Karpas-422 (cell line): ENCODE results near the gene CYB5R2. TPM values are rescaled to one million over a fixed set of nuclear protein-coding genes. Genes with fewer than 3 reads are reported as not detected.
"Not testable (repeated sequence)": the region's sequence is repeated elsewhere in the genome, so short reads cannot be mapped to it uniquely, and the experiment has no call there.

Experiments
- DNase-seq: peaks from one replicate; pipeline ENCODE4 v3.0.0-alpha.2; 2015
- H2AFZ ChIP-seq: fragments of 200-600 bp; sonication (generic); 2 replicates; pipeline ENCODE4 v1.6.1; 2014; ENCODE audit warnings: antibody characterized with exemption, low read length, mixed read lengths
- H3K27ac ChIP-seq: fragments of 200-600 bp; sonication (generic); 2 replicates; pipeline ENCODE4 v1.5.1; 2014; ENCODE audit warnings: mild to moderate bottlenecking, low read length, moderate library complexity
- H3K27me3 ChIP-seq: fragments of 200-600 bp; sonication (generic); 2 replicates; pipeline ENCODE4 v1.6.1; 2014; ENCODE audit warnings: low read length, mixed read lengths
- H3K36me3 ChIP-seq: fragments of 200-600 bp; sonication (generic); 2 replicates; pipeline ENCODE4 v1.6.1; 2014; ENCODE audit warnings: low read length, mixed read lengths; ENCODE audit not compliant: insufficient read depth
- H3K4me1 ChIP-seq: fragments of 200-600 bp; sonication (generic); 2 replicates; pipeline ENCODE4 v1.6.1; 2014; ENCODE audit warnings: mild to moderate bottlenecking, low read length, mixed read lengths
- H3K4me2 ChIP-seq: fragments of 200-600 bp; sonication (generic); 2 replicates; pipeline ENCODE4 v1.6.1; 2014; ENCODE audit warnings: low read length, low read depth, mild to moderate bottlenecking; ENCODE audit not compliant: poor library complexity, severe bottlenecking
- H3K4me3 ChIP-seq: fragments of 200-600 bp; sonication (generic); 2 replicates; pipeline ENCODE4 v1.5.1; 2014; ENCODE audit warnings: mild to moderate bottlenecking, antibody characterized with exemption, low read length, mixed read lengths
- H3K79me2 ChIP-seq: fragments of 200-600 bp; sonication (generic); 2 replicates; pipeline ENCODE4 v1.6.1; 2014; ENCODE audit warnings: mild to moderate bottlenecking, low read length, mixed read lengths
- H3K9ac ChIP-seq: fragments of 200-600 bp; sonication (generic); 2 replicates; pipeline ENCODE4 v1.6.0; 2014; ENCODE audit warnings: low read length
- H3K9me2 ChIP-seq: fragments of 200-600 bp; sonication (generic), shearing (Covaris generic); replicated peaks from 2 replicates; pipeline ENCODE4 v1.6.0; 2014; ENCODE audit warnings: mild to moderate bottlenecking, low read length, moderate library complexity; ENCODE audit not compliant: insufficient read depth
- H3K9me3 ChIP-seq: fragments of 300-700, 200-600 bp; sonication (generic); 2 replicates; pipeline ENCODE4 v1.6.1; 2014; ENCODE audit warnings: low read length, mixed read lengths
- H4K20me1 ChIP-seq: fragments of 200-600 bp; sonication (generic); 2 replicates; pipeline ENCODE4 v1.6.1; 2014; ENCODE audit warnings: mild to moderate bottlenecking, antibody characterized with exemption, low read length, low read depth; ENCODE audit not compliant: insufficient read depth
- total RNA-seq: library from RNA; depleted of rRNA; stranded (reverse); fragments of >200 nt; shearing (Covaris generic); gene quantifications from 2 replicates; pipeline ENCODE4 v1.2.3, GENCODE V29; 2014; ENCODE audit warnings: low replicate concordance

Gene CYB5R2
- total RNA-seq, 1 experiment from 2014 or later = not detected

GRCh38 chr11:7666292-7666866 is 6.9 kb downstream of the CYB5R2 start:
- Histone ChIP-seq H3K27me3 (no peaks in the 10 kb centered on the region), H3K27ac (no peak overlapping the region), H3K9me3 (no peaks in the 10 kb centered on the region), H4K20me1 (peaks cover 6% of the 10 kb centered on the region; the same call in 1 of the 2 replicates), H2AFZ (no peak overlapping the region), H3K4me2 (no peak overlapping the region), H3K4me1 (no peaks in the 10 kb centered on the region), H3K9me2 (no peaks in the 10 kb centered on the region), H3K4me3 (no peak overlapping the region), H3K36me3 (no peaks in the 10 kb centered on the region), H3K79me2 (no peaks in the 10 kb centered on the region), H3K9ac (no peak overlapping the region)
- no peak for DNase-seq

GRCh38 chr11:7665473-7666291 is 7.6 kb downstream of the CYB5R2 start:
- H3K4me1 ChIP-seq = no peaks in the 10 kb centered on the region
- H2AFZ ChIP-seq = no peak overlapping the region
- H3K27me3 ChIP-seq = no peaks in the 10 kb centered on the region
- H3K36me3 ChIP-seq = no peaks in the 10 kb centered on the region
- no peak overlapping the region for H3K4me2 ChIP-seq
- H3K27ac ChIP-seq = no peak overlapping the region
- H3K9me2 ChIP-seq = no peaks in the 10 kb centered on the region
- peak; percentile 92 for DNase-seq
- peaks cover 6% of the 10 kb centered on the region; the same call in 1 of the 2 replicates for H4K20me1 ChIP-seq
- H3K9me3 ChIP-seq = no peaks in the 10 kb centered on the region
- H3K4me3 ChIP-seq = no peak overlapping the region
- no peaks in the 10 kb centered on the region for H3K79me2 ChIP-seq
- no peak overlapping the region for H3K9ac ChIP-seq

GRCh38 chr11:7664867-7665266 is 8.4 kb downstream of the CYB5R2 start:
- Histone ChIP-seq H3K36me3 (no peaks in the 10 kb centered on the region), H3K9me3 (no peaks in the 10 kb centered on the region), H3K4me2 (no peak overlapping the region), H3K27me3 (no peaks in the 10 kb centered on the region), H3K27ac (no peak overlapping the region), H3K79me2 (no peaks in the 10 kb centered on the region), H3K9me2 (no peaks in the 10 kb centered on the region), H3K4me3 (no peak overlapping the region), H4K20me1 (peaks cover 6% of the 10 kb centered on the region; the same call in 1 of the 2 replicates), H3K4me1 (no peaks in the 10 kb centered on the region), H2AFZ (no peak overlapping the region), H3K9ac (no peak overlapping the region)
- no peak for DNase-seq

GRCh38 chr11:7663531-7663930 is 9.8 kb downstream of the CYB5R2 start:
- not testable (repeated sequence) for H2AFZ ChIP-seq, H4K20me1 ChIP-seq, H3K9me2 ChIP-seq, H3K4me3 ChIP-seq, H3K9ac ChIP-seq, H3K36me3 ChIP-seq, DNase-seq, H3K4me1 ChIP-seq, H3K79me2 ChIP-seq, H3K27ac ChIP-seq, H3K4me2 ChIP-seq, H3K9me3 ChIP-seq, H3K27me3 ChIP-seq

GRCh38 chr11:7657306-7658025 is 15.8 kb downstream of the CYB5R2 start:
- H3K79me2 ChIP-seq = no peaks in the 10 kb centered on the region
- H2AFZ ChIP-seq = no peak overlapping the region
- no peak overlapping the region for H3K27ac ChIP-seq
- no peak overlapping the region for H3K4me2 ChIP-seq
- no peak overlapping the region for H3K9ac ChIP-seq
- no peaks in the 10 kb centered on the region for H4K20me1 ChIP-seq
- no peaks in the 10 kb centered on the region for H3K9me3 ChIP-seq
- peak; percentile 88 for DNase-seq
- H3K4me3 ChIP-seq = no peak overlapping the region
- H3K4me1 ChIP-seq = no peaks in the 10 kb centered on the region
- no peaks in the 10 kb centered on the region for H3K9me2 ChIP-seq
- no peaks in the 10 kb centered on the region for H3K36me3 ChIP-seq
- no peaks in the 10 kb centered on the region for H3K27me3 ChIP-seq

- Histone ChIP-seq H3K9ac (no peak overlapping the region), H4K20me1 (no peaks in the 10 kb centered on the region), H3K79me2 (no peaks in the 10 kb centered on the region), H3K4me2 (no peak overlapping the region), H3K4me1 (no peaks in the 10 kb centered on the region), H3K36me3 (no peaks in the 10 kb centered on the region), H3K4me3 (no peak overlapping the region), H3K27ac (no peak overlapping the region), H3K9me3 (no peaks in the 10 kb centered on the region), H3K9me2 (no peaks in the 10 kb centered on the region), H3K27me3 (no peaks in the 10 kb centered on the region), H2AFZ (no peak overlapping the region)
- DNase-seq = no peak
Observed at GRCh38 chr11:7656704-7657103, 16.6 kb downstream of the CYB5R2 start.

- Histone ChIP-seq H3K27ac (no peak overlapping the region), H3K9ac (no peak overlapping the region)
Observed at GRCh38 chr11:7655253-7656217, 17.8 kb downstream of the CYB5R2 start.

More at GRCh38 chr11:7655253-7656217, 17.8 kb downstream of the CYB5R2 start:
- Histone ChIP-seq H3K9me2 (no peaks in the 10 kb centered on the region), H3K4me3 (no peak overlapping the region), H3K4me2 (no peak overlapping the region), H3K9me3 (no peaks in the 10 kb centered on the region), H3K79me2 (no peaks in the 10 kb centered on the region), H2AFZ (no peak overlapping the region), H3K36me3 (no peaks in the 10 kb centered on the region), H3K4me1 (no peaks in the 10 kb centered on the region), H4K20me1 (no peaks in the 10 kb centered on the region), H3K27me3 (no peaks in the 10 kb centered on the region)
- DNase-seq = no peak
